SK-N-SH (cell line): Measurements from ENCODE around the gene RNF150. TPM values are rescaled to one million over a fixed set of nuclear protein-coding genes. Genes with fewer than 3 reads are reported as not detected.

ENCODE experiments used
- CTCF ChIA-PET: fragments of 300-600, 350-600 bp; formaldehyde crosslinking; extraction: SDS; loops from one replicate; lab custom pipeline; 2021; lab: Yijun Ruan, JAX
- POLR2A ChIA-PET: fragments of 350-600 bp; sonication (Branson Sonifier 250); formaldehyde crosslinking; extraction: SDS; loops from one replicate; lab custom pipeline; 2020; ENCODE audit warnings: antibody characterized with exemption, inconsistent platforms; lab: Yijun Ruan, JAX
- DNase-seq: peaks from one replicate; pipeline ENCODE4 v3.0.0; 2012
- H2AFZ ChIP-seq: fragments of 200-600 bp; sonication (generic); 2 replicates; pipeline ENCODE4 v1.8.1; 2016; ENCODE audit warnings: antibody characterized with exemption, mild to moderate bottlenecking, low read depth
- H3F3A ChIP-seq: fragments of 200-600 bp; sonication (generic); replicated peaks from 2 replicates; pipeline ENCODE3; 2016; ENCODE audit warnings: antibody characterized with exemption, mild to moderate bottlenecking; ENCODE audit not compliant: insufficient read depth
- H3K27ac ChIP-seq, 2 experiments: fragments of 200-500 bp in 1 of 2; fragments of 200-600 bp in 1 of 2; sonication (Bioruptor generic) in 1 of 2; sonication (generic), shearing (Covaris generic) in 1 of 2; 2 replicates each; pipeline versions ENCODE4 v1.5.1 to v1.6.1; 2014 to 2016; ENCODE audit warnings: low read depth in 2 of 2, inconsistent platforms in 1 of 2, low read length in 1 of 2, mild to moderate bottlenecking in 1 of 2, mixed read lengths in 1 of 2
- H3K27me3 ChIP-seq: fragments of 200-600 bp; sonication (generic), shearing (Covaris generic); 2 replicates; pipeline ENCODE4 v1.6.1; 2016; ENCODE audit warnings: mixed run types; ENCODE audit not compliant: insufficient read depth
- H3K36me3 ChIP-seq, 2 experiments: fragments of 200-500 bp in 1 of 2; fragments of 200-600 bp in 1 of 2; sonication (Bioruptor generic) in 1 of 2; sonication (generic) in 1 of 2; replicated peaks in 1 of 2; 2 replicates each; pipeline versions ENCODE3 to v1.5.1; 2014 to 2016; ENCODE audit warnings: low read length in 1 of 2, mild to moderate bottlenecking in 1 of 2; ENCODE audit not compliant: insufficient read depth in 2 of 2, control insufficient read depth in 1 of 2
- H3K4me1 ChIP-seq, 2 experiments: fragments of 200-500 bp in 1 of 2; fragments of 200-600 bp in 1 of 2; sonication (Bioruptor generic) in 1 of 2; sonication (generic), shearing (Covaris generic) in 1 of 2; 2 replicates each; pipeline versions ENCODE4 v1.5.1 to v1.6.1; 2014 to 2016; ENCODE audit warnings: low read depth in 1 of 2, low read length in 1 of 2, mixed run types in 1 of 2; ENCODE audit not compliant: insufficient read depth in 2 of 2, control insufficient read depth in 1 of 2
- H3K4me2 ChIP-seq: fragments of 200-600 bp; sonication (generic), shearing (Covaris generic); 2 replicates; pipeline ENCODE4 v1.6.1; 2017; ENCODE audit warnings: mixed run types
- H3K4me3 ChIP-seq, 2 experiments: fragments of 200-500 bp in 1 of 2; fragments of 200-600 bp in 1 of 2; sonication (Bioruptor generic) in 1 of 2; sonication (generic), shearing (Covaris generic) in 1 of 2; 2 replicates each; pipeline versions ENCODE4 v1.5.1 to v1.8.1; 2014 to 2016; ENCODE audit warnings: low read depth in 2 of 2, inconsistent platforms in 1 of 2, low read length in 1 of 2, mild to moderate bottlenecking in 1 of 2, mixed read lengths in 1 of 2, moderate library complexity in 1 of 2
- H3K79me2 ChIP-seq: fragments of 200-600 bp; sonication (generic); 2 replicates; pipeline ENCODE4 v1.8.1; 2017; ENCODE audit warnings: mild to moderate bottlenecking; ENCODE audit not compliant: insufficient read depth
- H3K9ac ChIP-seq: fragments of 200-600 bp; sonication (generic); 2 replicates; pipeline ENCODE4 v1.6.1; 2017; ENCODE audit warnings: mixed run types
- H3K9me2 ChIP-seq: fragments of 200-600 bp; sonication (generic); 2 replicates; pipeline ENCODE4 v1.6.1; 2017; ENCODE audit warnings: mixed run types
- H3K9me3 ChIP-seq: fragments of 200-600 bp; sonication (generic); 2 replicates; pipeline ENCODE4 v1.6.1; 2017; ENCODE audit warnings: mixed run types, mild to moderate bottlenecking, moderate library complexity
- H4K20me1 ChIP-seq: fragments of 200-600 bp; sonication (generic); 2 replicates; pipeline ENCODE4 v1.6.1; 2017; ENCODE audit warnings: mild to moderate bottlenecking, mixed run types; ENCODE audit not compliant: insufficient read depth
- EP300 ChIP-seq, 2 experiments: IDR thresholded peaks; 2 replicates each; pipeline versions ENCODE4 v1.4.0 to v1.6.1; 2012; ENCODE audit warnings: borderline replicate concordance in 1 of 2, low read depth in 1 of 2, low read length in 1 of 2
- FOSL2 ChIP-seq: IDR thresholded peaks from 2 replicates; pipeline ENCODE4 v1.4.0; 2012; ENCODE audit warnings: low read depth, mild to moderate bottlenecking, moderate library complexity, borderline replicate concordance
- JUND ChIP-seq: IDR thresholded peaks from 2 replicates; pipeline ENCODE4 v1.4.0; 2012
- MEF2A ChIP-seq: IDR thresholded peaks from 2 replicates; pipeline ENCODE4 v1.4.0; 2012; ENCODE audit warnings: low read depth, borderline replicate concordance
- NFIC ChIP-seq: IDR thresholded peaks from 2 replicates; pipeline ENCODE4 v1.4.0; 2012; ENCODE audit warnings: borderline replicate concordance
- RFX5 ChIP-seq: IDR thresholded peaks from 2 replicates; pipeline ENCODE4 v1.6.1; 2012; ENCODE audit warnings: mild to moderate bottlenecking, improper control_type of control experiment, low read length
- TCF12 ChIP-seq: IDR thresholded peaks from 2 replicates; pipeline ENCODE4 v1.4.0; 2012
- YY1 ChIP-seq: IDR thresholded peaks from 2 replicates; pipeline ENCODE4 v1.4.0; 2012; ENCODE audit warnings: low read depth, mild to moderate bottlenecking
- ZBTB33 ChIP-seq: IDR thresholded peaks from 2 replicates; pipeline ENCODE4 v1.4.0; 2012; ENCODE audit warnings: low read depth, borderline replicate concordance
- WGBS: methylation state at CpG from one replicate; pipeline ENCODE4 v1.1.6; 2017; ENCODE audit warnings: low lambda C conversion rate; 5-methylcytosine and 5-hydroxymethylcytosine counted together
- polyA plus RNA-seq, 3 experiments: library from polyadenylated mRNA; depleted of rRNA; stranded (reverse); fragments of >200 nt; gene quantifications; 2 replicates each; pipeline ENCODE4 v1.2.3, GENCODE V29; 2012
- TF ChIP-seq, protein P1 (sequence below): IDR thresholded peaks from 2 replicates; pipeline ENCODE4; 2012

RNF150 gene
- polyA plus RNA-seq, 1 of the 3 experiments (the other 2 are of a cell fraction), result 5.8 TPM

DNA sequence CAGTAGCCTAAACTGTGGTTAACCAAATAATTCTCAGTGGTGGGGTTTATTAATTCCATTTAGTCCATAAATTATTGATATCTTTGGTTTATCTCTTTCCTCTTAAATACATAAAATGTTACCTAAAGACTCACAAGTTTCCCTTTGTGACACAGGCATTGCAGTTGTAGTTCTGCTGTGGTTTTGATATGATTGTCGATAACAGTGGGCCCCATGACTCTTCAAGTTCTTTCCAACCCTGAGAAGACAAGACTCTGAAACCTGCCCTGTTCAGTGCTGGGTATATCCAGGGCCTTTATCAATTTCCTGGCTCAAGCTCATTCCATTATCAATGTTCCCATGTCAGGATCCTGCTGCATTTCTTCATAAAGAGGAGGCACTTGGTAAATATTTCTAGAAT is 259.2 kb downstream of the RNF150 start:
- Histone ChIP-seq H3K9me3 (0 out of 2 replicates have a peak, but pooled peaks cover under 1% of the 10 kb centered on the region), H4K20me1 (no peaks in the 10 kb centered on the region), H2AFZ (no peak overlapping the region), H3K4me2 (no peak overlapping the region), H3K4me3 (no peak overlapping the region), H3F3A (peaks cover 18% of the 10 kb centered on the region)
- DNase-seq, result no peak
- CTCF ChIA-PET, result interaction anchor here (1.8 to 2.0 kb wide), 2 partner anchors 13 to 259 kb away, joined by 5 to 6 read pairs; partner anchors contain the start of gene RNF150
- POLR2A ChIA-PET, result no interaction called here
- TF ChIP-seq, protein P1, sequence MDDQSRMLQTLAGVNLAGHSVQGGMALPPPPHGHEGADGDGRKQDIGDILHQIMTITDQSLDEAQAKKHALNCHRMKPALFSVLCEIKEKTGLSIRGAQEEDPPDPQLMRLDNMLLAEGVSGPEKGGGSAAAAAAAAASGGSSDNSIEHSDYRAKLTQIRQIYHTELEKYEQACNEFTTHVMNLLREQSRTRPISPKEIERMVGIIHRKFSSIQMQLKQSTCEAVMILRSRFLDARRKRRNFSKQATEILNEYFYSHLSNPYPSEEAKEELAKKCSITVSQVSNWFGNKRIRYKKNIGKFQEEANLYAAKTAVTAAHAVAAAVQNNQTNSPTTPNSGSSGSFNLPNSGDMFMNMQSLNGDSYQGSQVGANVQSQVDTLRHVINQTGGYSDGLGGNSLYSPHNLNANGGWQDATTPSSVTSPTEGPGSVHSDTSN, result no peak
- TF ChIP-seq ZBTB33 (no peak), RFX5 (no peak), JUND (no peak), FOSL2 (no peak), TCF12 (no peak), MEF2A (no peak), YY1 (no peak), NFIC (no peak)
- TF ChIP-seq, all 33 proteins: peak for 0
- Histone ChIP-seq H3K79me2 (peaks cover 3% of the 10 kb centered on the region; the same call in 1 of the 2 replicates), H3K9ac (no peak overlapping the region), H3K4me1 (peaks cover 18 to 19% of the 10 kb centered on the region in 2 experiments), H3K36me3 (peaks cover 0 to 4% of the 10 kb centered on the region in 2 experiments), H3K9me2 (no peaks in the 10 kb centered on the region), H3K27me3 (no peaks in the 10 kb centered on the region), H3K27ac (no peak overlapping the region)
- whole genome bisulfite sequencing, result 77% methylated on average over 1 of the region's 1 CpG

- Histone ChIP-seq H4K20me1 (no peaks in the 10 kb centered on the region), H3K9me3 (no peaks in the 10 kb centered on the region), H3K79me2 (peaks cover 3% of the 10 kb centered on the region; the same call in 1 of the 2 replicates), H3K36me3 (peaks cover 0 to 19% of the 10 kb centered on the region in 2 experiments), H3K27me3 (no peaks in the 10 kb centered on the region), H3K4me3 (no peak overlapping the region), H3K27ac (peak overlapping the region in 1 of 2 experiments; percentile 58; a peak in 1 of 4 replicates), H3F3A (no peaks in the 10 kb centered on the region), H2AFZ (no peak overlapping the region), H3K9ac (no peak overlapping the region), H3K4me2 (no peak overlapping the region), H3K9me2 (no peaks in the 10 kb centered on the region), H3K4me1 (peaks cover 11 to 21% of the 10 kb centered on the region in 2 experiments; a peak in 3 of 4 replicates)
- ChIA-PET POLR2A (interaction anchor here (0.9 kb wide), 1 partner anchor 262 kb away, joined by 4 read pairs; the partner anchor contains the start of gene RNF150), CTCF (interaction anchor here (0.8 to 8.7 kb wide), 4 partner anchors 9 to 261 kb away, joined by 3 to 88 read pairs (median 4); partner anchors contain the start of gene RNF150)
- no peak for DNase-seq
- TF ChIP-seq TCF12 (peak; percentile 25; the same call in 1 of the 2 replicates), EP300 (IDR thresholded peaks at IDR 0.05; ENCODE audit: borderline replicate concordance in 1 of 2, low read depth in 1 of 2, low read length in 1 of 2) (0 out of 4 replicates have a peak, but pooled peaks of 1 of the 2 experiments have one; percentile 34), MEF2A (no peak)
- TF ChIP-seq, protein P1, result peak; percentile 23
- 50% methylated on average over 1 of the region's 1 CpG for WGBS
Observed at GRCh38 chr4:140871368-140871767, 261.9 kb downstream of the RNF150 start.
